Pancreas (tissue), 10 donors: ENCODE data around the gene THUMPD3. TPM values are rescaled to one million over a fixed set of nuclear protein-coding genes. Genes with fewer than 3 reads are reported as not detected.
A peak's percentile ranks its signal among the peaks of the same experiment; 100 is the strongest.

Source experiments
- ATAC-seq, 4 donors: fragments of 200-7000 bp; cut with Tn5 transposase; one replicate each; pipeline versions ENCODE4 v1.8.0 to v1.9.1; 2020; ENCODE audit warnings: mild to moderate bottlenecking in 4 of 4, moderate library complexity in 4 of 4
- DNase-seq, 6 donors: peaks; one replicate each; pipeline ENCODE4 v3.0.0-alpha.2; 2020
- FAIRE-seq: peaks from 2 replicates; lab custom pipeline; 2012; peaks lifted over from hg19 to GRCh38; lab: Jason Lieb, UNC
- H3K27ac ChIP-seq, 4 donors: fragments of 200-600 bp; sonication (generic); 1 replicate in 3 of 4; 2 replicates in 1 of 4; pipeline versions ENCODE4 v1.5.0 to v1.8.0; 2020
- H3K27me3 ChIP-seq, 4 donors: fragments of 200-600 bp; one replicate each; pipeline ENCODE4 v1.8.0; 2021
- H3K36me3 ChIP-seq, 3 donors: fragments of 200-600 bp; sonication (generic) in 1 of 3; one replicate each; pipeline versions ENCODE4 v1.5.0 to v1.8.0; 2020 to 2021
- H3K4me1 ChIP-seq, 3 donors: fragments of 200-600 bp; one replicate each; pipeline ENCODE4 v1.8.0; 2021
- H3K4me3 ChIP-seq, 4 donors: fragments of 200-600 bp; sonication (generic) in 2 of 4; one replicate each; pipeline versions ENCODE4 v1.5.0 to v1.8.0; 2020 to 2021
- H3K9me3 ChIP-seq, 4 donors: fragments of 200-600 bp; one replicate each; pipeline ENCODE4 v1.8.0; 2021
- WGBS, 2 donors: extraction: QIAGEN DNeasy Blood & Tissue Kit; methylation state at CpG; one replicate each; pipeline ENCODE4 v1.1.7; 2013; 5-methylcytosine and 5-hydroxymethylcytosine counted together
- intact Hi-C, 3 donors: fragments of 100-400 bp; cut with DNase I; formaldehyde crosslinking; loops; one replicate each; pipeline versions ENCODE4 v1.11.1 to v1.14.2; 2022
- polyA plus RNA-seq, 2 donors: library from polyadenylated mRNA; stranded (reverse); fragments of 200-250 nt; gene quantifications; one replicate each; pipeline ENCODE4 v1.2.3, GENCODE V29; 2013
- total RNA-seq, 6 donors: library from RNA; stranded (reverse); fragmentation: NEBNext Ultra II Directional in 4 of 6; extraction: Animal tissue kit (Norgen Biotek cat#: 25700) in 4 of 6; gene quantifications; one replicate each; pipeline versions ENCODE4 v1.2.1 to v1.2.4, GENCODE V29; 2021 to 2023
- TF ChIP-seq, protein P1 (sequence below), 4 donors: fragments of 200-600 bp; sonication (generic) in 3 of 4; IDR thresholded peaks; one replicate each; pipeline versions ENCODE4 v1.5.0 to v1.8.0; 2021; ENCODE audit warnings: antibody characterized with exemption in 4 of 4
- donor health status: healthy with polysubstance abuse.
- donor health status: DM: no; HTN: no; CAD: no; lungs with moderate emphysema.
- donor health status: DM: no; HTN: no; CAD: no.
- donor health status: control.
- donor health status: control.
- donor health status: Bipolar disorder and iron deficiency.
- donor health status: DM: yes; HTN: yes; CAD: no.
- donor health status: DM: no; HTN: no; CAD: no.
- donor health status: DM: no; HTN: no; CAD: no.
- donor health status: DM: yes; HTN: yes; CAD: no.

Gene THUMPD3
- total and polyA plus RNA-seq, 8 donors = 12.0 to 22.5 (median 16.4) TPM

DNA sequence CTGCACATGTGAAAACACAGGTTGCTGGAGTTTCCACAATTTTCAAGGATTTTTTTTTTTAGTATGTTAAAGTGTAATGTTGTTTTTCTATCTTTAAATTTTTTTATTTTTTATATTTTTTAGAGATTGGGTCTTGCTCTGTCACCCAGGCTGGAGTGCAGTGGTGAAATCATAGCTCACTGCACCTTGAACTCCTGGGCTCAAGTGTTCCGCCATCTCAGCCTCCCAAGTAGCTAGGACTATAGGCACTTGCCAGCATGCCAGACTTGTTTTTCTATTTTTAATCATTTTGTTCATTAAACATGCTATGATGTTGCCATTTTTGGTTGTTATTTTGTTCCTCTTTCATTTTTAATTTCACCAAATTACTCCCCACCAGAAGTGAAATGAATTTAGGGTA is 16.7 kb upstream of the THUMPD3 start:
- Histone ChIP-seq H3K27me3 (no peaks in the 10 kb centered on the region), H3K4me1 (peaks cover 0 to 4% (median 0%) of the 10 kb centered on the region in 3 donors), H3K4me3 (no peak overlapping the region), H3K27ac (no peak overlapping the region), H3K36me3 (no peaks in the 10 kb centered on the region), H3K9me3 (no peaks in the 10 kb centered on the region)
- FAIRE-seq (no peak), DNase-seq (no peak), ATAC-seq (no peak)
- TF ChIP-seq, protein P1, sequence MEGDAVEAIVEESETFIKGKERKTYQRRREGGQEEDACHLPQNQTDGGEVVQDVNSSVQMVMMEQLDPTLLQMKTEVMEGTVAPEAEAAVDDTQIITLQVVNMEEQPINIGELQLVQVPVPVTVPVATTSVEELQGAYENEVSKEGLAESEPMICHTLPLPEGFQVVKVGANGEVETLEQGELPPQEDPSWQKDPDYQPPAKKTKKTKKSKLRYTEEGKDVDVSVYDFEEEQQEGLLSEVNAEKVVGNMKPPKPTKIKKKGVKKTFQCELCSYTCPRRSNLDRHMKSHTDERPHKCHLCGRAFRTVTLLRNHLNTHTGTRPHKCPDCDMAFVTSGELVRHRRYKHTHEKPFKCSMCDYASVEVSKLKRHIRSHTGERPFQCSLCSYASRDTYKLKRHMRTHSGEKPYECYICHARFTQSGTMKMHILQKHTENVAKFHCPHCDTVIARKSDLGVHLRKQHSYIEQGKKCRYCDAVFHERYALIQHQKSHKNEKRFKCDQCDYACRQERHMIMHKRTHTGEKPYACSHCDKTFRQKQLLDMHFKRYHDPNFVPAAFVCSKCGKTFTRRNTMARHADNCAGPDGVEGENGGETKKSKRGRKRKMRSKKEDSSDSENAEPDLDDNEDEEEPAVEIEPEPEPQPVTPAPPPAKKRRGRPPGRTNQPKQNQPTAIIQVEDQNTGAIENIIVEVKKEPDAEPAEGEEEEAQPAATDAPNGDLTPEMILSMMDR (IDR thresholded peaks at IDR 0.05) = no peak
- WGBS, 2 donors = 88 to 94% methylated on average over 1 of the region's 1 CpG
- intact Hi-C loops = no loop called here

DNA sequence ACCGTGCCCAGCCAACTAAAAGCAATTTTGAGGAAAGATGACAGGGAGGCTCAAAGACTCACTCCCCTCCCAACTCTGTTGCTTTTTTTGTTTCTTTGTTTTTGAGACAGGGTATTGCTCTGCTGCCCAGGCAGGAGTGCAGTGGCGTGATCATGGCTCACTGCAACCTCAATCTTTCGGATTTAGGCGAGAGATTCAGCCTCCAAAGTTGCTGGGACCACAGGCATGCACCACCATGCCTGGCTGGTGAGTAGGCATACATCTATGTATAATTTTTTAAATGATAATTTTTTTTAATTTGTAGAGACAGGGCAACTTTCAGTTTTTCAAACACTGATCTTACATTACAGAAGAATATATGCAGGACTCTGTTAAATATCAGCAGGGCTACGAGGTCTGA is 15.8 kb upstream of the THUMPD3 start:
- H3K36me3 ChIP-seq = no peaks in the 10 kb centered on the region
- DNase-seq = no peak
- WGBS, 2 donors = 86 to 92% methylated on average over 5 of the region's 5 CpGs
- no peak for ATAC-seq
- H3K27ac ChIP-seq = no peak overlapping the region
- H3K9me3 ChIP-seq = no peaks in the 10 kb centered on the region
- TF ChIP-seq, protein P1 (IDR thresholded peaks at IDR 0.05) = no peak
- H3K4me3 ChIP-seq = no peak overlapping the region
- intact Hi-C loops = no loop called here
- no peak for FAIRE-seq
- no peaks in the 10 kb centered on the region for H3K27me3 ChIP-seq
- H3K4me1 ChIP-seq = peaks cover 0 to 14% (median 0%) of the 10 kb centered on the region in 3 donors

DNA sequence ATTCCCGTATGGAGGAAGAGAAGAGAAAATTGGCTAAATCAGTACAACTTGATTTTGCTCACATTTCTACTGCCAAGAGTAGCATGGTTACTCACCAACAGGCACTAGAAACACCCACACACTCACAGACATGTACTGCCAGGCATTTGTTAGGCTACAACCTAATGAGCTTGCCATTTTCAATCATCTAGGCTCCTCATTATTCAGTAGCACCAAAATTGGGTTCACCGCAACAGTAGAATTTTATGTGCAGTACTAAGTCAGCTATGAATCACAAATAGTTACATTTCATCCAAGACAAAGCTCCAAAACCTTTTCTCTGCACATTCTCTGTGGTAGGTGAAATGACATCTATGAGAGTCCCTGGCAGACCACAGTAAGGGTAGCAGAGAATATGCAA is 15.0 kb upstream of the THUMPD3 start:
- WGBS, 2 donors = 49 to 73% methylated on average over 2 of the region's 2 CpGs
- intact Hi-C loops = no loop called here
- no peaks in the 10 kb centered on the region for H3K9me3 ChIP-seq
- no peak overlapping the region for H3K27ac ChIP-seq
- DNase-seq (no peak), FAIRE-seq (no peak), ATAC-seq (no peak)
- no peaks in the 10 kb centered on the region for H3K36me3 ChIP-seq
- no peak overlapping the region for H3K4me3 ChIP-seq
- no peaks in the 10 kb centered on the region for H3K27me3 ChIP-seq
- peaks cover 0 to 18% (median 3%) of the 10 kb centered on the region in 3 donors for H3K4me1 ChIP-seq
- TF ChIP-seq, protein P1 (IDR thresholded peaks at IDR 0.05) = no peak

DNA sequence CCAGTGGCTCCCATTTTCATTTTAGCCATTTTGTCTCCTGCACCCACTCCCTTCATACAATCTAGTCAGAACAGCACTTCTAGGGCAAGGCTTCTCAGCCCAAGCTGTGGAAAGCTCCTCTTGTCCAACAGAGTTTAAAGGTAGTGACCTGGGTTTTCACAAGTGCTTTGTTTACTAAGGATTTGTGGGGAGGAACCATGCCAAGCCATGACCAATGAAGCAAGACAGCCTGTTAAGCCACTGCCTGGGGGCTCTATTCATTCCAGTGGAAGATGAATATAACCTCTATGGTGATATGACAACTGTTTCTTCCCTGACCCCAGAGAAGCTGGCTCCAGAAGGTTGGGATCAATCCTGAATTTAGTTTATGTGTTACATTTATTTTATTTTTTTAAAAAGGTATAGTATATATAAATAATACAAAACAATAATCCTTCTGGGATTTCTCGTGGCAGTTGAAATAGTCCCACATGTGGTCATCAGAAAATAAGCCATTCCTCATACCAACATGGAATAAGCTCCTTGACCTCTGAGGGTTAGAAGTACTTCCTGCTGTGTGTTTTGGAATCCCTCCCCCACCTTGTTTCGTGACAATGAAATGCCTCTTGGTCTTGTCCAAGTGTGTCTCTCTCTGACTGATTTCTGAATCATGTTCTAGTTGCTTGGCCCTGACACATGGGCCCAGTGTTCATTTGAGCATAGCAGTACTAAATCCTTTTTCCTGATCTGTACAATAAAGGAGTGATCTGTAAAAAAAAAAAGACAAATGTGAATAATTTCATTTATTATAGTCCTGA is 13.3 kb upstream of the THUMPD3 start:
- TF ChIP-seq, protein P1 (IDR thresholded peaks at IDR 0.05) = no peak
- H3K27ac ChIP-seq = no peak overlapping the region
- H3K9me3 ChIP-seq = no peaks in the 10 kb centered on the region
- no peak for FAIRE-seq
- no peak overlapping the region for H3K4me3 ChIP-seq
- 70 to 73% methylated on average over 2 of the region's 2 CpGs for WGBS, 2 donors
- ATAC-seq = no peak
- H3K36me3 ChIP-seq = no peaks in the 10 kb centered on the region
- intact Hi-C loops = no loop called here
- no peaks in the 10 kb centered on the region for H3K27me3 ChIP-seq
- DNase-seq = no peak
- H3K4me1 ChIP-seq = peaks cover 0 to 33% (median 5%) of the 10 kb centered on the region in 3 donors

DNA sequence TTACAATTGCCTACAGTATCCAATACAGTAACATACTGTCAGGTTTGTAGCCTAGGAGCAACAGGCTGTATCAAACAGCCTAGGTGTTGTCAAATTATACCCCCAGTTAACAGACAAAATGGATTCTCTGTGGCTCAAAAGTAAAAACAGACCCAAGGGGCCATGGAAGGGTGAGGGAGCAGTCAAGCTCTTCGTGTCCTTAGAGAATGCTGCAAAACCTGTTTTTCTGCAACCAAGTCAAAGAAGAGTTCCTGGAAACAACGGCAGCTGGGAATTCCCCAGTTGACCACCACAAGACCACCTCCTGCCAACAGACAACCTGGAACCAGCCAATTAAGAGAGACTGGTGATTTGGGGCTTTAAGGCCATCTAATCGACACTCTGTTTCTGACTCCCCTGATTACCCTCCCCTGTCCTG is 11.1 kb upstream of the THUMPD3 start:
- intact Hi-C loops = no loop called here

More for the DNA sequence above, 11.1 kb upstream of the THUMPD3 start:
- WGBS, 2 donors = 15 to 19% methylated on average over 3 of the region's 3 CpGs
- TF ChIP-seq, protein P1 (IDR thresholded peaks at IDR 0.05) = no peak
- ATAC-seq = peak in 3 of 4 donors; percentile 14 to 46 (median 21)
- Histone ChIP-seq H3K27ac (peak overlapping the region in 2 of 4 donors; percentile 62 to 63), H3K9me3 (no peaks in the 10 kb centered on the region), H3K4me1 (peaks cover 0 to 38% (median 5%) of the 10 kb centered on the region in 3 donors), H3K4me3 (no peak overlapping the region), H3K27me3 (no peaks in the 10 kb centered on the region), H3K36me3 (no peaks in the 10 kb centered on the region)
- DNase-seq = no peak
- no peak for FAIRE-seq
